ENCODE results near the gene CCNY. TPM values are rescaled to one million over a fixed set of nuclear protein-coding genes. Genes with fewer than 3 reads are reported as not detected.

The CCNY gene
- total RNA-seq, 1 experiment from 2014 or later = 51.9 TPM

GRCh38 chr10:35394411-35394851, 58.1 kb downstream of the CCNY start:
- Histone ChIP-seq H3K27ac (ENCODE audit: low read length) (no peak overlapping the region), H3K4me1 (ENCODE audit: control insufficient read depth, insufficient read depth, low read length) (no peaks in the 10 kb centered on the region), H3K4me3 (ENCODE audit: low read depth in 2 of 2, low read length in 2 of 2) (no peak overlapping the region), H3K36me3 (ENCODE audit: control insufficient read depth, insufficient read depth, low read length) (no peaks in the 10 kb centered on the region), H3K9me3 (ENCODE audit: control insufficient read depth, insufficient read depth, low read depth, low read length) (no peaks in the 10 kb centered on the region; the same call in 1 of the 2 replicates), H3K27me3 (ENCODE audit: control insufficient read depth, insufficient read depth, low read length) (no peaks in the 10 kb centered on the region)
- in situ Hi-C loops (cut with HindIII; ENCODE audit: low pct_unique_long_range_greater_than_20kb, low sequenced_read_pairs) = no loop called here
- intact Hi-C loops (cut with micrococcal nuclease; ENCODE audit: unreplicated experiment) = no loop called here
- ATAC-seq (no peak), DNase-seq (ENCODE audit: low read depth, low spot score) (no peak)
- ChIA-PET CTCF (no interaction called here), POLR2A (no interaction called here)
- TF ChIP-seq TCF7L2 (IDR thresholded peaks at IDR 0.05; ENCODE audit: low read depth, low read length) = no peak
- TF ChIP-seq SIN3A (IDR thresholded peaks at IDR 0.05; ENCODE audit: borderline replicate concordance, insufficient read depth, low read depth, low read length) = no peak
- no peak for TF ChIP-seq CTCF (IDR thresholded peaks at IDR 0.05)
- no peak for TF ChIP-seq REST (IDR thresholded peaks at IDR 0.05; ENCODE audit: insufficient read depth in 1 of 2, low read depth in 2 of 2, low read length in 1 of 2)
- TF ChIP-seq POLR2AphosphoS5 (IDR thresholded peaks at IDR 0.05; ENCODE audit: low read depth, low read length) = no peak
- no TSS peak for BruUV-seq (replicated peaks)

- in situ Hi-C loops (cut with HindIII; ENCODE audit: low pct_unique_long_range_greater_than_20kb, low sequenced_read_pairs) (no loop called here), intact Hi-C loops (cut with micrococcal nuclease; ENCODE audit: unreplicated experiment) (no loop called here)
- BruUV-seq (replicated peaks) = no TSS peak
- ChIA-PET POLR2A (no interaction called here), CTCF (no interaction called here)
- DNase-seq (ENCODE audit: low read depth, low spot score) (no peak), ATAC-seq (no peak)
- Histone ChIP-seq H3K4me1 (ENCODE audit: control insufficient read depth, insufficient read depth, low read length) (no peaks in the 10 kb centered on the region), H3K27me3 (ENCODE audit: control insufficient read depth, insufficient read depth, low read length) (no peaks in the 10 kb centered on the region), H3K36me3 (ENCODE audit: control insufficient read depth, insufficient read depth, low read length) (no peaks in the 10 kb centered on the region), H3K9me3 (ENCODE audit: control insufficient read depth, insufficient read depth, low read depth, low read length) (no peaks in the 10 kb centered on the region), H3K27ac (ENCODE audit: low read length) (no peak overlapping the region), H3K4me3 (ENCODE audit: low read depth in 2 of 2, low read length in 2 of 2) (no peak overlapping the region)
- no peak for TF ChIP-seq SIN3A (IDR thresholded peaks at IDR 0.05; ENCODE audit: borderline replicate concordance, insufficient read depth, low read depth, low read length)
Measured at GRCh38 chr10:35394934-35395333, 58.6 kb downstream of the CCNY start.

GRCh38 chr10:35396560-35397434, 60.5 kb downstream of the CCNY start:
- intact Hi-C loops (cut with micrococcal nuclease; ENCODE audit: unreplicated experiment) (no loop called here), in situ Hi-C loops (cut with HindIII; ENCODE audit: low pct_unique_long_range_greater_than_20kb, low sequenced_read_pairs) (no loop called here)
- ChIA-PET POLR2A (no interaction called here), CTCF (interaction anchor here (0.5 kb wide), 1 partner anchor 156 kb away, joined by 10 read pairs; no protein-coding TSS in a partner anchor)
- BruUV-seq (replicated peaks) = no TSS peak
- H3K9me3 ChIP-seq (ENCODE audit: control insufficient read depth, insufficient read depth, low read depth, low read length) = no peaks in the 10 kb centered on the region
- H3K4me3 ChIP-seq (ENCODE audit: low read depth in 2 of 2, low read length in 2 of 2) = no peak overlapping the region
- no peak overlapping the region for H3K27ac ChIP-seq (ENCODE audit: low read length)
- DNase-seq (ENCODE audit: low read depth, low spot score) (no peak), ATAC-seq (no peak)
- TF ChIP-seq CTCF (IDR thresholded peaks at IDR 0.05) (no peak), SIN3A (IDR thresholded peaks at IDR 0.05; ENCODE audit: borderline replicate concordance, insufficient read depth, low read depth, low read length) (no peak), TCF7L2 (IDR thresholded peaks at IDR 0.05; ENCODE audit: low read depth, low read length) (no peak), POLR2AphosphoS5 (IDR thresholded peaks at IDR 0.05; ENCODE audit: low read depth, low read length) (no peak), REST (IDR thresholded peaks at IDR 0.05; ENCODE audit: insufficient read depth in 1 of 2, low read depth in 2 of 2, low read length in 1 of 2) (no peak)
- no peaks in the 10 kb centered on the region for H3K4me1 ChIP-seq (ENCODE audit: control insufficient read depth, insufficient read depth, low read length)
- no peaks in the 10 kb centered on the region for H3K27me3 ChIP-seq (ENCODE audit: control insufficient read depth, insufficient read depth, low read length)
- no peaks in the 10 kb centered on the region for H3K36me3 ChIP-seq (ENCODE audit: control insufficient read depth, insufficient read depth, low read length)

All from Panc1 (cell line).